ENCODE measurements around the gene SLC39A11. TPM values are rescaled to one million over a fixed set of nuclear protein-coding genes. Genes with fewer than 3 reads are reported as not detected.

SLC39A11 gene
- total RNA-seq, 3 donors from 2014 or later: 31.6 to 71.6 (median 51.6) TPM

DNA sequence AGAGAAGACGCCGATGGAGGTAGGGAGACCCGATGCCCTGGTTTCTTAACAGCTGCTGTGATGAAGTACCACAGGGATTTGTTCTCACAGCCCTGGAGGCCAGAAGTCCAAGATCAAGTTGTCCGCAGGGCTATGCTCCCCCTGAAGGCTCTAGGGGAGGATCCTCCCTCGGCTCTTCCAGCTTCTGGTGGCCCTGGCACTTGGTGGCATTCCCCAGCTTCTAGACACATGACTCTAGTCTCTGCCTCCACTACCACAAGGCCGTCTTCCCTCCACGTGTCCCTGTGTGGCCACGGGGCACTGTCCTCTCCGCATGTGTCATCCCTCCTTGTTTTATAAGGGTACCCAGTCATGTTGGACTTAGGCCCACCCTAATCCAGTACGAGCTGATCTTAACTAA is 375.2 kb downstream of the SLC39A11 start:
- ATAC-seq (no peak), DNase-seq (no peak)
- no peaks in the 10 kb centered on the region for H3K9me3 ChIP-seq
- intact Hi-C loops (cut with DNase I, micrococcal nuclease): no loop called here
- H3K36me3 ChIP-seq (ENCODE audit: low read depth): no peaks in the 10 kb centered on the region
- H3K4me3 ChIP-seq: no peak overlapping the region
- TF ChIP-seq, protein P1, sequence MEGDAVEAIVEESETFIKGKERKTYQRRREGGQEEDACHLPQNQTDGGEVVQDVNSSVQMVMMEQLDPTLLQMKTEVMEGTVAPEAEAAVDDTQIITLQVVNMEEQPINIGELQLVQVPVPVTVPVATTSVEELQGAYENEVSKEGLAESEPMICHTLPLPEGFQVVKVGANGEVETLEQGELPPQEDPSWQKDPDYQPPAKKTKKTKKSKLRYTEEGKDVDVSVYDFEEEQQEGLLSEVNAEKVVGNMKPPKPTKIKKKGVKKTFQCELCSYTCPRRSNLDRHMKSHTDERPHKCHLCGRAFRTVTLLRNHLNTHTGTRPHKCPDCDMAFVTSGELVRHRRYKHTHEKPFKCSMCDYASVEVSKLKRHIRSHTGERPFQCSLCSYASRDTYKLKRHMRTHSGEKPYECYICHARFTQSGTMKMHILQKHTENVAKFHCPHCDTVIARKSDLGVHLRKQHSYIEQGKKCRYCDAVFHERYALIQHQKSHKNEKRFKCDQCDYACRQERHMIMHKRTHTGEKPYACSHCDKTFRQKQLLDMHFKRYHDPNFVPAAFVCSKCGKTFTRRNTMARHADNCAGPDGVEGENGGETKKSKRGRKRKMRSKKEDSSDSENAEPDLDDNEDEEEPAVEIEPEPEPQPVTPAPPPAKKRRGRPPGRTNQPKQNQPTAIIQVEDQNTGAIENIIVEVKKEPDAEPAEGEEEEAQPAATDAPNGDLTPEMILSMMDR (IDR thresholded peaks at IDR 0.05): no peak
- H3K4me1 ChIP-seq (ENCODE audit: low read depth): no peaks in the 10 kb centered on the region

DNA sequence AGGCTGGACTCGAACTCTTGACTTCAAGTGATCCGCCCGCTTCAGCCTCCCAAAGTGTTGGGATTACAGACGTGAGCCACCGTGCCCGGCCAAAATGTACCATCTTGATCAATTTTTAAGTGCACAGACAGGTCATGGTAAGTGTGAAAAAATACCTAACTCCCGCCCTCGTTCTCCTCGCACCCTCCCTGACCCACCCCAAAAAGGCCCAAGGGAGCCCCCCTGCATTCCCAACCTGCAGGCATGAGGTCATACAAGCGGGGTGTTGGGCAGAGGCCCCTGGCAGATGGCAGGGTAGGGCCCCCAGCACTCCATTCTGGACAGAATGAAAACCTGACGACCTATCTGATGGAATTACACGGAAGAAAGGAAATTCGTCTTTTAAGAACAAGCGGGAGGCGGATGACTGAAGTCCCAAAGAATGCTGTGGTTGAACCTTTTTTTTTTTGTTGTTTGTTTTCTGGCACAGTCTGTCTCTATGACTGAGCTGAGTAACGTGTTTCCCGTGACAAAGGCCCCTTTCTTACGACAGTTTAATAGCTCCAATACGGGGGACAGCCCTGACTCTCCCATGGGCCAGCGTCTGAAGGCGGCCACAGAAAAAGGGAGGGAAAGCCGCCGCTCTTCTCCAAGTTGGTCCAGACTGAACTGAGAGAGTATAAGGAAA is 376.4 kb downstream of the SLC39A11 start:
- Histone ChIP-seq H3K4me3 (no peak overlapping the region), H3K36me3 (ENCODE audit: low read depth) (no peaks in the 10 kb centered on the region), H3K4me1 (ENCODE audit: low read depth) (no peaks in the 10 kb centered on the region), H3K9me3 (peaks cover 5% of the 10 kb centered on the region)
- ATAC-seq (no peak), DNase-seq (no peak)
- intact Hi-C loops (cut with DNase I, micrococcal nuclease): no loop called here
- TF ChIP-seq, protein P1 (IDR thresholded peaks at IDR 0.05): no peak

DNA sequence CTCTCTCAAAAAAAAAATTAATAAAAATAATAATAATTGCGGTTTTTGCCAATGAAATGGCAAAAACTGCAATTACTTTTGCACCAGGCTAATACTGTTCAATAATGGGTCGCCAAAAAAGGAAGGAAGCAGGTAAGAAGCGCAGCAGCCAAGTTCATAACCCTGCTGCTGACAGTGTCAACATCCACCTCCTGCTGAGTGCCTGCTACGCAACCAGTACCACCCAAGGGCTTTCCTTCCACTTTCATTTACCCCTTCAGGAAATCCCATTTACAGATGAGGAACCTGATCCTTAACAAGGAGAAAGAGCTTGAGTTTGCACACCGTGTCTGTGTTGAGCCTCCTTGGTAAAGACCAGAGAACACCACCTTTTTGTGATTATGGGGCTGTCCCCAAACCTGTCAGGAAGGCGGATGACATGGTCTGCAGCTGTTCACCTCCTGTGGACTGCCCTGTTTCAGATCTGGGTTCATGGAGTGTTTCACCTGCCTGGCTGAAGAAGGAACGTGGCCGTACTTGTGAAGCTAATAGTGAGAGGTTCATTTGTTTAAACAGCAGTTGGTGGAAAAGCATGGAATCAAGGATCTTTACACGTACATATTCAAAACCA is 378.0 kb downstream of the SLC39A11 start:
- DNase-seq (no peak), ATAC-seq (no peak)
- Histone ChIP-seq H3K4me1 (ENCODE audit: low read depth) (no peaks in the 10 kb centered on the region), H3K36me3 (ENCODE audit: low read depth) (no peaks in the 10 kb centered on the region), H3K4me3 (no peak overlapping the region), H3K9me3 (peaks cover 9% of the 10 kb centered on the region)
- intact Hi-C loops (cut with DNase I, micrococcal nuclease): no loop called here
- TF ChIP-seq, protein P1 (IDR thresholded peaks at IDR 0.05): no peak

DNA sequence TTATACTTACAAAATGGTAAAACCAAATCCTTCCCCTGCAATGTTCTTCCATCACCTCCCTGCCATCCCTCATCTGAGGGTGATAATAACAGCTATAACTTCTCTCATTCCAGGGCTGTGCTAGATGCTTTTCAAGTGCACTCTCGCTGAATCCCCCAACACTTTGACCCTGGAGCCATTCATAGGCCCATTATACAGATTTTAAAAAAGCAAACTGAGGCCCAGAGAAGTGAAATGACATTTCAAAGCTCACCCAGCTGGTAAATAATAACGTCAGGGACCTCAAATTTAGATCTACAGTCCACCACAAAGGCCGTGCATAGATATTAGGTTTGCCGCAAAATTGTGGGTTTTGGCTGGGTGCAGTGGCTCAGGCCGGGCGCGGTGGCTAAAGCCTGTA is 378.8 kb downstream of the SLC39A11 start:
- intact Hi-C loops (cut with DNase I, micrococcal nuclease): no loop called here
- DNase-seq (no peak), ATAC-seq (no peak)
- Histone ChIP-seq H3K9me3 (peaks cover 9% of the 10 kb centered on the region), H3K4me1 (ENCODE audit: low read depth) (no peaks in the 10 kb centered on the region), H3K4me3 (no peak overlapping the region), H3K36me3 (ENCODE audit: low read depth) (no peaks in the 10 kb centered on the region)
- TF ChIP-seq, protein P1 (IDR thresholded peaks at IDR 0.05): no peak

DNA sequence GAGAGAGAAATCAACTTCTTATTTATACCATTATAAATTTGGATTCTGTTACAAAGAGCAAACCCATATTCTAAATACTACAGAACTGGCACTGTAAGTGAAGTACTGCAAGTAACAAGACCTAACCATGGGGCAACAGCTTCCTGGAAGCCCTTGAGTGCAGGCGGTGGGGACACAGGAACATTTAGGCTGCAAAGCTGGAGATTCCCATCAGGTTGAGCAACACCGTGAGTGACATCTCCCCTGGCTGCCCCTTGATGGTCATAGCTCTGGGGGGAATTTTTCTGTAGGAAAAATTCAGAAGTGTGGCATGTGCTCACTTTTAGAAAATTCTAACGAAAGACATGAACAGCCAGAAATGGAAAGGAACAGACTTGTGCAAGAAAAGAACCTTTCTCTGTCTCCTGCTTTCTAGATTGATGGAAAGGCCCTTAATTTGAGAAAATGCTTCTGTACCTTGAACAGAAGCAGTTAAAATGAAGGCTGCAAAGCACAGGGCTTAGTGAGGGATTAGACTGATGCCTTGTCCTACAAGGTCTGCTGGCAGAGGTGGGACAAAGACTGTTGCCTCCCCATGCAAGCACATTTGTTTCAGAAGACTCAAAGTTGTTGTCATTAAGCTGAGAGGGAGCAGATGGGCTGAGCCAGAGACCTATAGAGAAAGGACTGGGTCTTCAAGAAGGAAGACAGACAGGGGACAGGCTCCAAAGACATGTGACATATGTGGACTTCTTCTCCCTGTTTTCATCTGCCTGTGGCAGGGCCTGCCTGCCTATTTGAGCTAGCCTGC is 380.8 kb downstream of the SLC39A11 start:
- TF ChIP-seq, protein P1 (IDR thresholded peaks at IDR 0.05): no peak
- no peaks in the 10 kb centered on the region for H3K36me3 ChIP-seq (ENCODE audit: low read depth)
- H3K4me1 ChIP-seq (ENCODE audit: low read depth): no peaks in the 10 kb centered on the region
- ATAC-seq (no peak), DNase-seq (no peak)
- intact Hi-C loops (cut with DNase I, micrococcal nuclease): no loop called here
- no peak overlapping the region for H3K4me3 ChIP-seq
- peaks cover 12% of the 10 kb centered on the region for H3K9me3 ChIP-seq
